Stomach (tissue), 4 donors: ENCODE results near the gene PDLIM5.

Experiments used
- CTCF ChIP-seq, 7 experiments: fragments of 450-650 bp in 4 of 7; fragments of 200-600 bp in 3 of 7; sonication (generic) in 3 of 7; IDR thresholded peaks; one replicate each; pipeline ENCODE4 v1.5.1; 2016 to 2019; ENCODE audit warnings: antibody characterized with exemption in 7 of 7, control low read depth in 2 of 7, mild to moderate bottlenecking in 1 of 7
- EP300 ChIP-seq: sonication (generic); formaldehyde crosslinking; IDR thresholded peaks from one replicate; pipeline ENCODE4 v1.6.1; 2017; ENCODE audit warnings: antibody characterized with exemption
- POLR2A ChIP-seq, 4 donors: fragments of 450-650 bp; IDR thresholded peaks; one replicate each; pipeline ENCODE4 v1.6.1; 2016; ENCODE audit warnings: antibody characterized with exemption in 4 of 4, control low read depth in 2 of 4, mild to moderate bottlenecking in 1 of 4, moderate library complexity in 1 of 4
- POLR2AphosphoS5 ChIP-seq, 3 donors: sonication (generic); formaldehyde crosslinking; IDR thresholded peaks; one replicate each; pipeline ENCODE4 v1.6.1; 2016; ENCODE audit warnings: antibody characterized with exemption in 3 of 3

GRCh38 chr4:94676970-94677369 lies 225.2 kb downstream of the PDLIM5 start:
- no peak for TF ChIP-seq CTCF (IDR thresholded peaks at IDR 0.05)
- no peak for TF ChIP-seq POLR2A (IDR thresholded peaks at IDR 0.05)
- TF ChIP-seq POLR2AphosphoS5 (IDR thresholded peaks at IDR 0.05): no peak
- no peak for TF ChIP-seq EP300
